AG04450 (cell line): Measurements from ENCODE around the gene CHRDL1. TPM values are rescaled to one million over a fixed set of nuclear protein-coding genes. Genes with fewer than 3 reads are reported as not detected.
"Not testable (repeated sequence)": the region's sequence is repeated elsewhere in the genome, so short reads cannot be mapped to it uniquely, and the experiment has no call there.

ENCODE experiments used
- CTCF ChIA-PET: fragments of 300-600, 350-600 bp; formaldehyde crosslinking; extraction: SDS; loops from one replicate; lab custom pipeline; 2022; ENCODE audit warnings: antibody characterized with exemption, inconsistent platforms; lab: Charles Lee
- POLR2A ChIA-PET: fragments of 350-600 bp; formaldehyde crosslinking; extraction: SDS; loops from one replicate; lab custom pipeline; 2021; ENCODE audit warnings: antibody characterized with exemption, inconsistent platforms; lab: Yijun Ruan, JAX
- DNase-seq: peaks from one replicate; pipeline ENCODE4 v3.0.0-alpha.2; 2011; ENCODE audit warnings: low read depth, low spot score
- H3K27ac ChIP-seq: one replicate; pipeline ENCODE4 v1.5.1; 2012; ENCODE audit warnings: low read depth, low read length, control low read depth
- H3K27me3 ChIP-seq: one replicate; pipeline ENCODE4 v1.6.0; 2012; ENCODE audit warnings: low read length; ENCODE audit not compliant: control insufficient read depth, insufficient read depth
- H3K4me3 ChIP-seq: 2 replicates; pipeline ENCODE4 v1.5.1; 2011; ENCODE audit warnings: mild to moderate bottlenecking, low read depth, low read length, control low read depth
- H3K9me3 ChIP-seq: 2 replicates; pipeline ENCODE4 v1.5.1; 2012; ENCODE audit warnings: low read length; ENCODE audit not compliant: control insufficient read depth, insufficient read depth
- polyA plus RNA-seq: library from polyadenylated mRNA; depleted of rRNA; stranded (reverse); fragments of >200 nt; gene quantifications from 2 replicates; pipeline ENCODE4 v1.2.3, GENCODE V29; 2011
- TF ChIP-seq, protein P1 (sequence below): IDR thresholded peaks from 2 replicates; pipeline ENCODE4 v1.5.1; 2011; ENCODE audit warnings: low read depth, low read length, control low read depth, inconsistent platforms

The CHRDL1 gene
- polyA plus RNA-seq, 1 experiment, result 0.14 TPM

- Histone ChIP-seq H3K4me3 (no peak overlapping the region), H3K9me3 (no peaks in the 10 kb centered on the region), H3K27ac (no peak overlapping the region), H3K27me3 (no peaks in the 10 kb centered on the region)
- ChIA-PET POLR2A (no interaction called here), CTCF (no interaction called here)
- TF ChIP-seq, protein P1, sequence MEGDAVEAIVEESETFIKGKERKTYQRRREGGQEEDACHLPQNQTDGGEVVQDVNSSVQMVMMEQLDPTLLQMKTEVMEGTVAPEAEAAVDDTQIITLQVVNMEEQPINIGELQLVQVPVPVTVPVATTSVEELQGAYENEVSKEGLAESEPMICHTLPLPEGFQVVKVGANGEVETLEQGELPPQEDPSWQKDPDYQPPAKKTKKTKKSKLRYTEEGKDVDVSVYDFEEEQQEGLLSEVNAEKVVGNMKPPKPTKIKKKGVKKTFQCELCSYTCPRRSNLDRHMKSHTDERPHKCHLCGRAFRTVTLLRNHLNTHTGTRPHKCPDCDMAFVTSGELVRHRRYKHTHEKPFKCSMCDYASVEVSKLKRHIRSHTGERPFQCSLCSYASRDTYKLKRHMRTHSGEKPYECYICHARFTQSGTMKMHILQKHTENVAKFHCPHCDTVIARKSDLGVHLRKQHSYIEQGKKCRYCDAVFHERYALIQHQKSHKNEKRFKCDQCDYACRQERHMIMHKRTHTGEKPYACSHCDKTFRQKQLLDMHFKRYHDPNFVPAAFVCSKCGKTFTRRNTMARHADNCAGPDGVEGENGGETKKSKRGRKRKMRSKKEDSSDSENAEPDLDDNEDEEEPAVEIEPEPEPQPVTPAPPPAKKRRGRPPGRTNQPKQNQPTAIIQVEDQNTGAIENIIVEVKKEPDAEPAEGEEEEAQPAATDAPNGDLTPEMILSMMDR, result peak; percentile 49
- no peak for DNase-seq
Observed at GRCh38 chrX:110665223-110666002, 130.2 kb downstream of the CHRDL1 start.

- Histone ChIP-seq H3K27ac (no peak overlapping the region), H3K4me3 (no peak overlapping the region), H3K27me3 (no peaks in the 10 kb centered on the region), H3K9me3 (no peaks in the 10 kb centered on the region)
- TF ChIP-seq, protein P1, result no peak
- ChIA-PET CTCF (no interaction called here), POLR2A (no interaction called here)
- no peak for DNase-seq
Observed at GRCh38 chrX:110657073-110657472, 138.5 kb downstream of the CHRDL1 start.

- DNase-seq, CTCF ChIA-PET, H3K27ac ChIP-seq, H3K9me3 ChIP-seq, POLR2A ChIA-PET, H3K4me3 ChIP-seq, H3K27me3 ChIP-seq: not testable (repeated sequence)
Observed at GRCh38 chrX:110654280-110654679, 141.3 kb downstream of the CHRDL1 start.

DNA sequence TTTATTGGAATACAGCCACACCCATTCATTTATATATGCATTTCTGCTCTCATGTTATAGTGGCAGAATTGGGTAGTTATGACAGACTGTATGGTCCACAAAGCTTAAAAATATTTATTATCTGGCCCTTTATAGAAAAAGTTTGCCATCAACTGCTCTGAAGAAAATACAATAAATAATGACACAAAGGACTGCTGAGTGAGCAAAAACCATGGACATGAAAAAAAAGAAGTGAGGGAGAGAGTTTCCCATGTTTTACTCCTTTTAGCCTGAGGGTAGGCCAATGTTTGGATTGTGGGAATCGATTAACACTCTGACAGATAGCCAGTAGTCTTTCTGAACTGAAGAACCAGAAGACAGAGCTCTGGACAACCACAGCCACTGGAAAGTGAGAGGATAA, 149.2 kb downstream of the CHRDL1 start:
- TF ChIP-seq, protein P1, result no peak
- no peak for DNase-seq
- H3K27me3 ChIP-seq, result no peaks in the 10 kb centered on the region
- H3K9me3 ChIP-seq, result no peaks in the 10 kb centered on the region
- ChIA-PET CTCF (no interaction called here), POLR2A (no interaction called here)
- H3K4me3 ChIP-seq, result no peak overlapping the region
- H3K27ac ChIP-seq, result no peak overlapping the region
